Kidney capillary endothelial cell (primary cell): ENCODE measurements around the gene ZNF419.

ENCODE experiments used
- DNase-seq: peaks from one replicate; pipeline ENCODE4 v3.0.0-alpha.2; 2018; ENCODE audit warnings: low spot score

ZNF419 gene

DNA sequence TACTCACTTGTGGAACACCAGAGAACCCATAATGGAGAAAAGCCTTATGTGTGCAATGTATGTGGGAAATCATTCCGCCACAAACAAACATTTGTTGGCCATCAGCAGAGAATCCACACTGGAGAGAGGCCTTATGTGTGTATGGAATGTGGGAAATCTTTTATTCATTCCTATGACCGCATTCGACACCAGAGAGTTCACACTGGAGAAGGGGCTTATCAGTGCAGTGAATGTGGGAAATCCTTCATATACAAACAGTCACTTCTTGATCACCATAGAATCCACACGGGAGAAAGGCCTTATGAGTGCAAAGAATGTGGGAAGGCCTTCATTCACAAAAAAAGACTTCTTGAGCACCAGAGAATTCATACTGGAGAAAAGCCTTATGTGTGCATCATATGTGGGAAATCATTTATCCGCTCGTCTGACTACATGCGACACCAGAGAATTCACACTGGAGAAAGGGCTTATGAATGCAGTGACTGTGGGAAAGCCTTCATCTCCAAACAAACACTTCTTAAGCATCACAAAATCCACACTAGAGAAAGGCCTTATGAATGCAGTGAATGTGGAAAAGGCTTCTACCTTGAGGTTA, 50.5 kb downstream of the ZNF419 start:
- no peak for DNase-seq
